Activated CD8-positive, alpha-beta memory T cell treated with anti-CD3 and anti-CD28 coated beads for 48 hours (primary cell): ENCODE results near the gene FGF2.
"Not testable (repeated sequence)": the region's sequence is repeated elsewhere in the genome, so short reads cannot be mapped to it uniquely, and the experiment has no call there.

Experiments used
- DNase-seq, 3 experiments: peaks; one replicate each; pipeline ENCODE4 v3.0.0-alpha.2; 2020; ENCODE audit warnings: low read depth in 2 of 3, low spot score in 2 of 3

Gene FGF2

DNA sequence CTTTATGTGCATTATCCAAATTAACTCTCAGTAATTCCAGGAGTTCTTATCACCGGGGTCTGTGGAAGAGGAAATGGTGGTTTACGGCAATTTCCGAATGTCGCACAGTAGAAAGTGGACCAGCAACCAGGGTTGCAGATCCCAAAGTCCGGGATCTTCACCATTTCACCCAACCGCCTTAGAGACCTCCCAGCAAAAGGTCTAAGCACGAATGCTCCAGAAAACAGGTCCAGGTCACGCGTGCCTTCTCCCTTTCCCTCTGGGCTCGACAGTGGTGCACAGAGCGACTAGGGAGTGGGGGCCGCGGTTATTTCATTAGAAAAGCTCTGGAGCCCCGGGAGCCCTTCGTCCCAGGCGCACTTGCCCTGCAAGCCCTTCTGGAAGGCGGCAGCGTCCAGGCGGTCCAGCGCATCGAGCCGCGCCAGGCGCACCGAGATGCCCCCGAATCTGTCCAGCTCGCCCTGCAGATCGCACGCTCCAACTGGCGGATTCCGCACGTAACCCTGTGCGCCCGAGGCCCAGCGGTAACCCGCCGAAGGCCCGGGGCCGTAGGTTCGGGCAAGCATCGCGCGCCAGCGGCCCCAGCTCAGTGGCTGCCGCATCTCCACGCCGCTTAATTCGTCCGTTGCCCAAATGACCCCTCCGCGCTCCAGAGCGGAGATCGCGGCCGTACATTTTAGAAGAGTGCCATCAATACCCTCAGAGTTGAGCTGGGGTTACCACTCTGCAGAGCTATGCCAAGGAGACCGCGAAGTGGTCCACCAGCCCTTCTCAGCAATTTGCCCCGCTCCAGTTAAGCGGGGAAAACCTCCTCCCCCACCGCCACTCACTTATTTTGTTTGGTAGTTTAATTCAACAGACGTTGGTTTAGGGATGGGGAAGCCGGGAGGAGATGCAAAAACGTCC is 95.6 kb downstream of the FGF2 start, which contains the start of gene NUDT6:
Gene NUDT6, minus strand, starts transcription at position 627 of the 906 bp plus-strand sequence. Its CDS starts 25 bp downstream, at position 602.
- DNase-seq, result peak; percentile 7 to 22 (median 17)

DNA sequence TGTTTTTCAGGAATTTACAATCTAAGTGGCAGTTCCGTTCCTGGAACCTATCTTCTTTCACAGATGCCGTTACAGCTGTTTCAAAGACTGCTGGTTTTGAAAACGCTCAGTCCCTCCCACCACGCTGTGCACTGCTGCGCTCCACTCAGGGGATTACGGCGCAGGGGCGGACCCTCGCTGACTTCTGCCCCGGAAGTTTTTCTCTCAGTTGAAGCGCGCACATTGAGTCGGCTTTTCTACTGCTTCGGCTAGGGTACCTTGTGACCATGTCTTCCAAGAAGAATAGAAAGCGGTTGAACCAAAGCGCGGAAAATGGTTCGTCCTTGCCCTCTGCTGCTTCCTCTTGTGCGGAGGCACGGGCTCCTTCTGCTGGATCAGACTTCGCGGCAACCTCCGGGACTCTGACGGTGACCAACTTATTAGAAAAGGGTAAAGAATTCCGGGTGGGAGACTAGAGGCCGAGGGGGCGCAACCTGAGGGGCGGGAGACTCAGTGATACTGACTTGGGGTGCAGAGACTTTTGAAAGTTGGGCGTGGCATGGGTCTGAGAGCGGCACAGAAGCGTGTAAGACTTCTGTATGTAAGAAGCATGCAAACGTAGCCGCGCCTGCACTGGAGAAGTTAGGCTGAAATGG is 96.4 kb downstream of the FGF2 start:
- DNase-seq, result peak; percentile 35 to 73 (median 70)

DNA sequence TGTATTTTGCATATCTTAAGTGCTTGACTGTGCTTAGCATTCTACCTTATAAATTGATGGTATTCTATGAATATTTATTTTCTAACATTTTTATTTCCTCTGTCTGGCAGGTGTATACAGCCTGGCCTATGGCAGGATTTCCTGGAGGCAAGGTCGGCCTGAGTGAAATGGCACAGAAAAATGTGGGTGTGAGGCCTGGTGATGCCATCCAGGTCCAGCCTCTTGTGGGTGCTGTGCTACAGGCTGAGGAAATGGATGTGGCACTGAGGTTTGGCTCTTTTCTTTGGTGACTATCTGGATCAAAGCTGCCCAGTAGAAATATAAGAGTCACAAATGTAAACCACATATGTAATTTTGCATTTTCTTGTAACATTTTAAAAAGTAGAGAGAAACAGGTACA is 102.3 kb downstream of the FGF2 start:
- no peak for DNase-seq

DNA sequence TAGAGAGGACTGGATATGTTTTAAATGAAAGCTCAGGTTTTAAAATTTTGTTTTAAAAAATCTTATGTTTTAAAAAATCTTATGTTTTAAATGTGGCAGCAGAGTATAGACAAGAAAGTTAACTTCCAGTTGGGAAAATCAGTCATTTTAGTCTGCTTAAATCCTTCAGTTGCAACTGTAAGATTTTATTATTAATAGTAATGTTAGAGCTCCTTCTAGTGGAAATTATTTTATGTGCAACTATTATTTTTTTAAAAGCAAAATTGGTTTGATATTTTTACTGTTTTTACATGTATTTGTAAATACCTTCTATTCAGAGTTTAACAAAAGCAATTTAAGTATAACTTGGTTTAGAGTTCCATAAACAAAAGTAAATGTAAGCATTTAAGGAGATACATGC is 104.2 kb downstream of the FGF2 start:
- no peak for DNase-seq

DNA sequence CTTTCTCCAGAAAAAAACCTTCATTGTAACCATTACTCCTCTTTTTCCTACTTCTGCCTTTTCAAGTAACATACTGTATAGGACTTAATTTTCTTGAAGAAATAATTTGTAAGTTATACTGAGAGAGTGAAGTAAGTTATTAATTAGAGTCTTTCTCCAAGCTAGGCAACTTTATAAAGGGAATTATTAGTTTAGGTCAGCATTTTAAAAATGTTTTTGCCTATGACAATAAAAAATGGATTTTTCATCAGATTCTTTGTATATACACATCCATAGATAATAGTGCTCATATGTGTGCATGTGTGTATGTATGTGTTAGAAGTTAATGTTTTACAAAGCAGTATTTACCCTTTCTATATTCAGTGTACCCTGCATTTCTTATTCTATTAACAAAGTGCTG is 106.1 kb downstream of the FGF2 start:
- DNase-seq, result no peak

DNA sequence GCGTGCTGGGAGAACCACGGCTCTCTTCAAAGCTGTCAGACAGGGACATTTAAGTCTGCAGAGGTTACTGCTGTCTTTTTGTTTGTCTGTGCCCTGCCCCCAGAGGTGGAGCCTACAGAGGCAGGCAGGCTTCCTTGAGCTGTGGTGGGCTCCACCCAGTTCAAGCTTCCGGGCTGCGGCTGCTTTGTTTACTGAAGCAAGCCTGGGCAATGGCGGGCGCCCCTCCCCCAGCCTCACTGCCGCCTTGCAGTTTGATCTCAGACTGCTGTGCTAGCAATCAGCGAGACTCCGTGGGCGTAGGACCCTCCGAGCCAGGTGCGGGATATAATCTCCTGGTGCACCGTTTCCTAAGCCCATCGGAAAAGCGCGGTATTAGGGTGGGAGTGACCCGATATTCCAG is 118.5 kb downstream of the FGF2 start:
- DNase-seq, result not testable (repeated sequence)

DNA sequence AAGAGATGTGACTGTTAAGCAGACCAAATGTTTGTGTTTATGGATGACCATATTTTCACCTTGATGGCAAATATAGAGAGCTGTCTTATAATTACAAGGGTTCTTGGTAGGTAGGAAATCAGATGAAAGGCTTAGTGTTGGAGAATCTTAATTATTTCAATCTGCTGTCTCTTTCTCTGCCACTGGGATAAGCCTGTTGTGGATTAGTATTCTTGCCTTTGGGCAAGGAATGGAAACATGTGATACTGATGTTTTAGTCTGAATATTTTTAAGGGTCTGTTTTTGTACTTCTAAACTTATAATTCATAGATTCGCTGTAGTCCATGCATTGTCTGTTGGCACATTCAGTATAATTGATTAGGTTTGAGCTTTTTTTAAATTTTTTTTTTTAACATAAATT is 119.5 kb downstream of the FGF2 start:
- no peak for DNase-seq
